K562 (cell line): Measurements from ENCODE around the gene ZSWIM9. TPM values are rescaled to one million over a fixed set of nuclear protein-coding genes. Genes with fewer than 3 reads are reported as not detected.

Source experiments
- ATAC-seq: fragments of 200-7000 bp; cut with Tn5 transposase; 3 replicates; pipeline ENCODE4 v1.9.1; 2020; ENCODE audit warnings: moderate library complexity
- BruUV-seq: library from RNA; stranded (reverse); fragments of 400-500 nt; replicated peaks from 2 replicates; lab custom pipeline; 2021; lab: Mats Ljungman, UMichigan
- CTCF ChIA-PET: fragments of 300-600 bp; formaldehyde crosslinking; extraction: SDS; loops from one replicate; lab custom pipeline; 2021; ENCODE audit warnings: low intra/inter-chr PET ratio; lab: Yijun Ruan, JAX
- POLR2A ChIA-PET: fragments of 300-600, 350-650 bp; sonication (Branson Sonifier 250); formaldehyde crosslinking; extraction: SDS; loops from one replicate; lab custom pipeline; 2021; ENCODE audit warnings: antibody characterized with exemption, inconsistent platforms; lab: Yijun Ruan, JAX
- DNase-seq, 4 experiments: peaks; one replicate each; pipeline versions ENCODE4 v3.0.0 to v3.0.0-alpha.2; 2011 to 2018; ENCODE audit warnings: low spot score in 3 of 4, mixed read lengths in 3 of 4; ENCODE audit errors: extremely low read depth in 1 of 4
- FAIRE-seq: peaks from 2 replicates; lab custom pipeline; 2011; peaks lifted over from hg19 to GRCh38; lab: Jason Lieb, UNC
- H2AFZ ChIP-seq: 2 replicates; pipeline ENCODE4 v1.6.0; 2011; ENCODE audit warnings: low read depth, low read length, control low read depth, inconsistent platforms
- H3K27ac ChIP-seq: fragments of 200-600 bp; 3 replicates; pipeline ENCODE4 v1.8.0; 2011; ENCODE audit warnings: low read depth, mild to moderate bottlenecking, control low read depth, inconsistent platforms, low read length, moderate library complexity, mixed read lengths; ENCODE audit errors: extremely low read depth
- H3K27me3 ChIP-seq, 2 experiments: fragments of 300-600 bp in 1 of 2; 2 replicates in 1 of 2; 3 replicates in 1 of 2; pipeline versions ENCODE4 v1.6.0 to v1.8.0; 2011; ENCODE audit warnings: inconsistent platforms in 2 of 2, low read length in 2 of 2, mild to moderate bottlenecking in 1 of 2, mixed read lengths in 1 of 2, moderate library complexity in 1 of 2; ENCODE audit not compliant: control insufficient read depth in 2 of 2, insufficient read depth in 2 of 2
- H3K36me3 ChIP-seq: fragments of 300-600 bp; 3 replicates; pipeline ENCODE4 v1.8.0; 2011; ENCODE audit warnings: mild to moderate bottlenecking, low read length, inconsistent platforms; ENCODE audit not compliant: control insufficient read depth, insufficient read depth
- H3K4me1 ChIP-seq, 2 experiments: fragments of 200-600 bp in 1 of 2; replicated peaks in 1 of 2; 2 replicates in 1 of 2; 3 replicates in 1 of 2; pipeline versions ENCODE4 v1.5.1 to v1.8.0; 2011; ENCODE audit warnings: inconsistent platforms in 2 of 2, low read length in 2 of 2, mild to moderate bottlenecking in 1 of 2, mixed read lengths in 1 of 2, moderate library complexity in 1 of 2; ENCODE audit not compliant: control insufficient read depth in 2 of 2, insufficient read depth in 2 of 2
- H3K4me2 ChIP-seq: 2 replicates; pipeline ENCODE4 v1.6.1; 2011; ENCODE audit warnings: low read length, control low read depth, inconsistent platforms, mixed read lengths; ENCODE audit not compliant: insufficient read depth
- H3K4me3 ChIP-seq: fragments of 200-600 bp; sonication (generic), shearing (Covaris generic); 2 replicates; pipeline ENCODE4 v1.5.1; 2016; ENCODE audit warnings: control low read depth, inconsistent platforms
- H3K79me2 ChIP-seq: fragments of 200-600 bp; 3 replicates; pipeline ENCODE4 v1.8.0; 2011; ENCODE audit warnings: low read length, inconsistent platforms; ENCODE audit not compliant: control insufficient read depth, insufficient read depth
- H3K9ac ChIP-seq, 2 experiments: 2 replicates each; pipeline versions ENCODE4 v1.6.0 to v1.6.1; 2011; ENCODE audit warnings: low read depth in 2 of 2, low read length in 2 of 2, control low read depth in 1 of 2, inconsistent platforms in 1 of 2, mild to moderate bottlenecking in 1 of 2, mixed read lengths in 1 of 2; ENCODE audit not compliant: insufficient read depth in 1 of 2
- H3K9me1 ChIP-seq: one replicate; pipeline ENCODE4 v1.6.0; 2011; ENCODE audit warnings: inconsistent platforms, mild to moderate bottlenecking, low read length, moderate library complexity; ENCODE audit not compliant: control insufficient read depth, insufficient read depth
- H3K9me3 ChIP-seq: replicated peaks from 2 replicates; pipeline ENCODE4 v1.5.1; 2011; ENCODE audit warnings: low read depth, low read length, inconsistent platforms; ENCODE audit not compliant: control insufficient read depth, insufficient read depth
- H4K20me1 ChIP-seq: replicated peaks from 2 replicates; pipeline ENCODE4 v1.6.1; 2011; ENCODE audit warnings: low read length, inconsistent platforms, mixed read lengths; ENCODE audit not compliant: control insufficient read depth, insufficient read depth
- BRD4 ChIP-seq: fragments of 200-600 bp; sonication (generic); IDR thresholded peaks from 2 replicates; pipeline ENCODE4 v1.6.1; 2017; ENCODE audit warnings: inconsistent platforms
- CLOCK ChIP-seq: fragments of 250-450 bp; sonication (Bioruptor Pico); IDR thresholded peaks from 2 replicates; pipeline ENCODE4 v1.4.0; 2020; ENCODE audit warnings: mild to moderate bottlenecking, moderate library complexity, borderline replicate concordance
- DDX20 ChIP-seq: fragments of 450-650 bp; IDR thresholded peaks from 2 replicates; pipeline ENCODE4 v1.6.1; 2016; ENCODE audit warnings: missing genetic modification characterization, low read depth, mild to moderate bottlenecking, missing compliant biosample characterization, moderate library complexity
- KAT8 ChIP-seq: fragments of 450-650 bp; IDR thresholded peaks from 2 replicates; pipeline ENCODE4 v1.6.1; 2016; ENCODE audit warnings: low read depth, mild to moderate bottlenecking
- MAFK ChIP-seq: IDR thresholded peaks from 2 replicates; pipeline ENCODE4 v1.6.1; 2011; ENCODE audit warnings: low read length, improper control_type of control experiment
- MYC ChIP-seq, 2 experiments: fragments of 250-450 bp in 1 of 2; sonication (Bioruptor Pico) in 1 of 2; IDR thresholded peaks; 2 replicates each; pipeline versions ENCODE4 v1.5.1 to v1.6.1; 2012 to 2021; ENCODE audit warnings: low read depth in 2 of 2, borderline replicate concordance in 1 of 2, improper control_type of control experiment in 1 of 2, low read length in 1 of 2, mild to moderate bottlenecking in 1 of 2, moderate library complexity in 1 of 2
- NCOA4 ChIP-seq: fragments of 450-650 bp; IDR thresholded peaks from 2 replicates; pipeline ENCODE4 v1.6.1; 2018; ENCODE audit warnings: mild to moderate bottlenecking; ENCODE audit not compliant: partially characterized antibody
- NR2C1 ChIP-seq, 2 experiments: fragments of 450-650 bp; IDR thresholded peaks; 2 replicates each; pipeline ENCODE4 v1.6.1; 2017; ENCODE audit warnings: mild to moderate bottlenecking in 2 of 2, antibody characterized with exemption in 1 of 2, inconsistent platforms in 1 of 2, missing compliant biosample characterization in 1 of 2, missing genetic modification characterization in 1 of 2
- PRMT5 ChIP-seq: sonication (generic); formaldehyde crosslinking; IDR thresholded peaks from 2 replicates; pipeline ENCODE4 v1.5.0; 2020; ENCODE audit warnings: missing genetic modification reagents
- TAL1 ChIP-seq: fragments of 450-650 bp; IDR thresholded peaks from 2 replicates; pipeline ENCODE4 v1.6.1; 2016; ENCODE audit warnings: mild to moderate bottlenecking
- TSC22D4 ChIP-seq: fragments of 450-650 bp; IDR thresholded peaks from 2 replicates; pipeline ENCODE4 v1.6.1; 2016; ENCODE audit warnings: missing genetic modification characterization, missing biosample characterization, control low read depth
- XRCC4 ChIP-seq: IDR thresholded peaks from one replicate; pipeline ENCODE4 v1.6.1; 2011; ENCODE audit not compliant: insufficient read depth, insufficient read length; ENCODE audit errors: extremely low read depth
- ZBTB9 ChIP-seq: fragments of 450-650 bp; formaldehyde crosslinking; IDR thresholded peaks from 2 replicates; pipeline ENCODE4 v1.4.0; 2020; ENCODE audit warnings: mild to moderate bottlenecking, moderate library complexity
- ZC3H11A ChIP-seq: IDR thresholded peaks from 2 replicates; pipeline ENCODE4 v1.6.1; 2012; ENCODE audit warnings: low read depth, low read length, improper control_type of control experiment
- ZNF12 ChIP-seq: sonication (generic); formaldehyde crosslinking; IDR thresholded peaks from 2 replicates; pipeline ENCODE4 v1.4.0; 2020; ENCODE audit warnings: mild to moderate bottlenecking, missing genetic modification reagents
- WGBS: fragments of 100-300 bp; shearing (Covaris generic); methylation state at CpG from one replicate; pipeline ENCODE4 v1.1.6; 2016; ENCODE audit warnings: low coverage, mixed read lengths; ENCODE audit not compliant: insufficient coverage; ENCODE audit errors: missing lambda C conversion rate; 5-methylcytosine and 5-hydroxymethylcytosine counted together
- in situ Hi-C: fragments of 300-500 bp; cut with MboI; formaldehyde crosslinking; loops from 4 replicates; pipeline ENCODE4 v1.15.0; 2018; ENCODE audit warnings: inconsistent platforms, mixed read lengths
- intact Hi-C: fragments of 100-400 bp; cut with micrococcal nuclease; formaldehyde crosslinking; loops from 2 replicates; pipeline ENCODE4 v1.14.2; 2022
- polyA plus RNA-seq, 8 experiments: library from polyadenylated mRNA; depleted of rRNA in 4 of 8; stranded (reverse) in 5 of 8; unstranded in 3 of 8; fragments of >200 nt; fragmentation: Nextera tagmentation in 2 of 8; fragmentation: Illumina TruSeq in 1 of 8; extraction: Ambion mirVana in 2 of 8; extraction: Trizol in 1 of 8; gene quantifications; 2 replicates each; pipeline versions ENCODE4 v1.2.1 to v1.2.3, GENCODE V29; 2011 to 2014; ENCODE audit warnings: inconsistent platforms in 1 of 8, missing spikeins in 1 of 8
- total RNA-seq, 7 experiments: library from RNA; depleted of rRNA in 6 of 7; stranded (reverse); fragments of >200 nt in 6 of 7; fragmentation: Illumina TruSeq in 2 of 7; extraction: Trizol in 2 of 7; gene quantifications; 2 replicates each; pipeline versions ENCODE4 v1.2.1 to v1.2.3, GENCODE V29; 2011 to 2021; ENCODE audit warnings: low replicate concordance in 1 of 7

ZSWIM9 gene
- total and polyA plus RNA-seq, 9 of the 15 experiments (the other 6 are each of a cell fraction or from before 2014, with no cell fraction given) = 0.04 to 1.4 (median 0.34) TPM; not detected in 1

GRCh38 chr19:48158210-48158790 is 12.2 kb upstream of the ZSWIM9 start:
- TF ChIP-seq ZNF12 (CRISPR knock-in tag) (no peak), PRMT5 (no peak), DDX20 (tag) (no peak), XRCC4 (no peak), BRD4 (no peak), NR2C1 (IDR thresholded peaks at IDR 0.05) (no peak), NR2C1 (tag; IDR thresholded peaks at IDR 0.05) (no peak), KAT8 (no peak), MYC (IDR thresholded peaks at IDR 0.05; ENCODE audit: low read depth, low read length) (no peak), MYC (CRISPR knock-in tag; IDR thresholded peaks at IDR 0.05; ENCODE audit: borderline replicate concordance, low read depth) (no peak), CLOCK (CRISPR knock-in tag) (no peak), TSC22D4 (tag) (no peak), ZC3H11A (no peak), MAFK (no peak), ZBTB9 (no peak), NCOA4 (no peak), TAL1 (no peak)
- no TSS peak for BruUV-seq
- Histone ChIP-seq H2AFZ (no peak overlapping the region), H3K9me3 (no peaks in the 10 kb centered on the region), H3K4me3 (no peak overlapping the region), H3K27me3 (no peaks in the 10 kb centered on the region), H3K9ac (no peak overlapping the region; a peak in 1 of 4 replicates), H3K4me1 (no peaks in the 10 kb centered on the region; a peak in 1 of 5 replicates), H4K20me1 (no peaks in the 10 kb centered on the region), H3K36me3 (peaks cover 77% of the 10 kb centered on the region; the same call in 2 of the 3 replicates), H3K9me1 (peaks cover 3% of the 10 kb centered on the region), H3K4me2 (no peak overlapping the region), H3K79me2 (no peaks in the 10 kb centered on the region), H3K27ac (no peak overlapping the region)
- intact Hi-C loops (no loop called here), in situ Hi-C loops (no loop called here)
- DNase-seq (no peak), ATAC-seq (no peak), FAIRE-seq (no peak)
- ChIA-PET POLR2A (interaction anchor here (0.6 kb wide), 1 partner anchor 21 kb away, joined by 4 read pairs; no protein-coding TSS in a partner anchor), CTCF (no interaction called here)
- WGBS = 93% methylated on average over 12 of the region's 12 CpGs
